GM18499 (cell line): ENCODE measurements around the gene NIN.
"Not testable (repeated sequence)": the region's sequence is repeated elsewhere in the genome, so short reads cannot be mapped to it uniquely, and the experiment has no call there.

ENCODE experiments used
- ATAC-seq: cut with Tn5 transposase; IDR thresholded peaks from one replicate; pipeline ENCODE4 v1.9.1; 2021; ENCODE audit warnings: moderate number of reproducible peaks; ENCODE audit not compliant: insufficient read depth, unreplicated experiment

NIN gene

DNA sequence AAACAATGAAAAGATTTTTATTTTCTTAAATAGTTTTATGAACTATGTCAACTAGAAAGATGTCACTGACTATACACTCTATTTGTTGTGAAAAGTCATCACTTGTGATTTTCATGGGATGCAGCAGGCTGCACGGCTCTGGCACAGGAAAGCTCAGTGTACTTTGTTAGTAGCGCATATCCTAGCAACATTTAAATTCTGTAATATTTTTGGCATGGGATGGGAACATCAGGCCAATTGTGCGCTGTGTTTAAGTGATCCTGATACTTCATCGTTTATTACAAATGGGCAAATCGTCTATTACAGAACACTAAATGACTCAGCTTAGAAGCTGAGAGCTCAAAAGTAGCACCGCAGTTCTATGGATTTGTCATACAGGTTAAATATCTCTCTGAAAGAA is 102.1 kb downstream of the NIN start:
- no peak for ATAC-seq

GRCh38 chr14:50726372-50727107 is 104.4 kb downstream of the NIN start:
- no peak for ATAC-seq

DNA sequence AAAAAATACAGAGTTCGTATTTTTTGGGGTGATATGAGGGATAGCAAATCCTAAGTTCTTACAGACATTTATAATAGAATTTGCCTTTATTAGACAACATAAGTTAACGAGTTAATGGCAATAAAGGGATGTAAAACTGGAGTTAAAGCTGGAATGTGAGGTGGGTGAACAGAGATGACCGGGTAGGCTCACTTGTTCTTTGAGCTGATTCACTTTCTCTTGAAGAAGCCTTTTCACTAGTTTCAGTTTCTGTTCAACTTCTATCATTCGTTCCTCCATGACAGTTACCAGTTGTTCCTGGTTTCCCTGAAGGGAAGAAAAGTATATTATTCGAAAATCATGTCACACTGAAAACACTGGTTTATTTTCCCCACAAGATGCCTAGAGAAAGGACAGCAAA is 105.2 kb downstream of the NIN start:
- ATAC-seq: no peak

- ATAC-seq: no peak
Observed at GRCh38 chr14:50719911-50720759, 110.8 kb downstream of the NIN start.

- ATAC-seq: no peak
Observed at GRCh38 chr14:50718949-50719348, 112.0 kb downstream of the NIN start.

- no peak for ATAC-seq
Observed at GRCh38 chr14:50717811-50718210, 113.2 kb downstream of the NIN start.

DNA sequence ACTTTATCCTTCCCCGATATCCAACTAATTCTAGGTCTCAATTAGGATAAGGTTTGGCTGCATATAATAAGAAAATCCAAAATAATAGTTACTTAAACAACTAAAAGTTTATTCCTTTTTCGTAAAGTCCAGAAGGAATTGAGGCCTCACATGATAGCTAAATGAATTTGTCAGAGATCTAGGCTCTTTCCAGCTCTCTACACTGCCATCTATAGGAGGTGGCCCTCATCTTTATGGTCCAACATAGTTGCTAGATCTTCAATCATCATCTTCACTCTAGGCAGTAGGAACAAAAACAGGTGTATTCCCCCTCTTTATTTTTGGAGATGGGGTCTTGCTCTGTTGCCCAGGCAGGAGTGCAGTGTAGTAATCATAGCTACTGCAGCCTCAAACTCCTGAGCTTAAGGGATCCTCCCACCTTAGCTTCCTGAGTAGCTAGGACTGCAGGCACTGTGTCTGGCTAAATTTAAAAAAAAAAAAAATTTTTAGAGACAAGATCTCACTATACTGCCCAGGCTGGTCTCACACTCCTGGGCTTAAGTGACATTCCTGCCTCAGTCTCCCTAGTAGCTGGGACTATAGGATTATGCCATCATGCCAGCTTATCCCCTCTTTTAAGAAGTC is 116.4 kb downstream of the NIN start:
- ATAC-seq: no peak

DNA sequence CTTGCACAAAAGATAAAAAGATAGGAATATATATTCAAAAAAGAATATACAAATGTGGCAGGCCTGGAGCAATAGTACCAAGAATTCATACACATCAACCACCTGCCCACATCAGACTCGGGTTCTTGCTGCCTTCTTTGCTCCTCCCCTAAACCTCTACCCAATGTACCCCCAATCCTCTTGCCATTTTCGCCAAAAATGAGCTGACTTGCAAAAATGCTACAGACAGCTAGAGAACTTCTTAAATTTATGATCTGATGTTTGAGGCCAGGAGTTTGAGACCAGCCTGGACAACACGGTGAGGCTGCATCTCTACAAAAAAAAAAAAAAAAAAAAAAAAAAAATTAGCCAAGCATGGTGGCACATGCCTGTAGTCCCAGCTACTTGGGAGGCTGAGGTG is 119.9 kb downstream of the NIN start:
- ATAC-seq: no peak

- no peak for ATAC-seq
Observed at GRCh38 chr14:50705026-50705593, 125.9 kb downstream of the NIN start.

DNA sequence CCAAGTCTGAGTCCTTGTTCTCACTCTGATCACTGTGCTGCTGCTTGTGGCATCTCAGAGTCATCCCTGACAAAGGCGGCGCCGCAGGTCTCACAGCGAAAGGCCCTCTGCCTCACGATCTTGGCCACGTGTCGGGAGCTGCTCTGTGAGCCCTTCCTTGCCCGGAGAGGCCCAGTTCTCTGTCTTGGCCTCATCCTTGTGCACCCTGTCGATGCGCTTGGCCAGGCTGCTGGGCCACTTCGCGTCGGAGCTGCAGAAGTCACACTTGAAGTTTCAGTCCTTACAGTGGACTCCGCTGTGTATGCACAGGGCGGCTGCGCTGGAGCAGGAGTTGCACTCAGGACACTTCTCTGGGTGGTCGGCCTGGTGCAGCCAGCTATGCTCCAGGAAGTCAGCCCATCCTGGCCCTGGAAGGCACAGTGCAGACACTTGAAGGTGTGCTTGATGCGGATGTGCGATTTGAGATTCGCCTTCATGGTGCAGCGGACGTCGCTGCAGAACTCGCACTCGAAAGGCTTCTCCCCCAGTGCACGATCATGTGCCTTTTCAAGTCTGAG is 126.4 kb downstream of the NIN start:
- no peak for ATAC-seq

- ATAC-seq: no peak
Observed at GRCh38 chr14:50697659-50698290, 133.2 kb downstream of the NIN start.

- ATAC-seq: not testable (repeated sequence)
Observed at GRCh38 chr14:50694260-50694659, 136.7 kb downstream of the NIN start.

DNA sequence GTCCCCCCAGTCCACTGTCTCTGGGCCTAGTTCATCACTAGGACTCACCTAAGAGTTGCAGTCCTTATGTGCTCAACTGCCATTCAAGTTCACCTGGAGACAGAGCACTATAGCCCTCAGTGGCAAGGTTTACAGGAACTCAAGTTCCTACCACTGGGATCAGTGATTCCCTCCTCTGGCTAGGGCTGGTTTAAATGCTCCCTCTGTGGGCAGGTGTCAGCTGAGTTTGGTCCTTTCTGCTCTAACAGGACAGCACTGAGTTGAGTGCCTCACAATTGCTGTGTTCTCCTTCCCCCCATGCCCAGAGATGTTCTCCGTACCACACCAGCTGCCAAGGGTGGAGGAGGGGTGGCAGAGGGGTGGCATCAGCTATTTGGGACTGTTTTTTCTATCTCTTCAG is 142.1 kb downstream of the NIN start:
- no peak for ATAC-seq

GRCh38 chr14:50679674-50680073 is 151.3 kb downstream of the NIN start:
- ATAC-seq: no peak

DNA sequence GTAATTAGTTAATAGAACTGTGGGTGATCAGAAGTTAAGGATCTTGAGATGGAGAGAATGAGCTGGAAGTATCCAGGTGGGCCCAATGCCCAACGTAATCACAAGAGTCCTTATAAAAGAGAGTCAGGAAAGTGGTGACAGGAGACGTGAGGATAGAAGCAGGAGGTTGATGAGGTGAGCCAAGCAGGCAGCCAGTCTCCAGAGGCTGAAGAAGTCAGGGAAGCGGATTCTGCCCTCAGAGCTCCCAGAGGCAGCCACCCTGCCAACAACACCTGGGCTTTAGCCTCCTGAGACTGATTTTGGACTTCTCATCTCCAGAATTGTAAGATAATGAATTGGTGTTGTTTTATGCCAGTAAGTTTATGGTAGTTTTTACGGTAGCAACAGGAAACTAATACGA is 152.8 kb downstream of the NIN start:
- no peak for ATAC-seq

DNA sequence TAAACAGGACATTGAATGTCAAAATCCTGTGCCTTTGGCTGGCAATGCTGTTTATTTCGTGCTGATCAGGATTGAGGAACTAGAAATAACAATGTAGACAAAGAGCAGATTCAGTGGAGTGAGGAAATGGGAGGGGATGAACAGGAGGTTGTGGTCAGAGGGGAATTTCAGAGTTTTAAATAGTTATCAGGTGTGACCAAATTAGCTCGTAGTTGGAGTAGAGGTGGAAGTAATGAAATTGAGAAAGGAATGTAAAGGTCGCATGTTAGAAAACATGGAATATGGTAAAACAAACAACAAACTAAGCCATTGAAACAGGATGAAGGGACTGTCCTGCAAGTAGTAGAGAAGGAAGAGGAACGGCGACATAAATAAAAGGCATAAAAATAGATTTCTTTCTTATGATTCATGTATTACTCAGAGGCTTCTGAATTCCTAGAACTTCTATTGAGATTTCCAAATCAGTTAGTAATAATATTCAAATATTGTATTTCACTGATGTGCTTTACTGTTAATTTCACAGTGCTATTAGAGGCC is 153.4 kb downstream of the NIN start:
- no peak for ATAC-seq

DNA sequence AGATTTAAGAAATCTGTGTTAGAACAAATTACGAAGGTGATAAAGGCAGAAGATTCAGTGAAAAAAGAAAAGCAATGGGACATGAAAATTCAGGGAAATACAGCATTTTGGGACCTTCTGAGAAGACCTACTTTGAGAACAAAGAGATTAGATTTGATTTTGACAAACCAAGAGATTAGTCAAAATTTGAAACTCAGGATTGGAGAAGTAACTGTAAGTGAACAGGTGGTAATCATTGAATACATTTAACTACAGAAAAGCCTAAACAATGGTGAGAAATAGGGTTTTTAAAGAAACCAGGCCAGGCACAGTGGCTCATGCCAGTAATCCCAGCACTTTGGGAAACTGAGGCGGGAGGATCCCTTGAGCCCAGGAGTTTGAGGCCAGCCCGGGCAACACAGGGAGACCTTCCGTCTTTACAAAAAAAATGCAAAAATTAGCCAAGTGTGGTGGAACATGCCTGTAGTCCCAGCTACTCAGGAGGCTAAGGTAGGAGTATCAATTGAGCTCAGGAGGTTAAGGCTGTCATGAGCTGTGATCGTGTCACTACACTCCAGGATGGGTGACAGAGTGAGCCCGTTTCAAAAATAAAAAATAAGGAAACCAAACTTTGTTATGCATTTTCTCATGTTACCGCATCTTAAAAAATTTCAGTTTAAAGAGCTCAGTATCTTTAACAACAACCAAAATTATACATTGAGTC is 154.0 kb downstream of the NIN start:
- ATAC-seq: no peak

DNA sequence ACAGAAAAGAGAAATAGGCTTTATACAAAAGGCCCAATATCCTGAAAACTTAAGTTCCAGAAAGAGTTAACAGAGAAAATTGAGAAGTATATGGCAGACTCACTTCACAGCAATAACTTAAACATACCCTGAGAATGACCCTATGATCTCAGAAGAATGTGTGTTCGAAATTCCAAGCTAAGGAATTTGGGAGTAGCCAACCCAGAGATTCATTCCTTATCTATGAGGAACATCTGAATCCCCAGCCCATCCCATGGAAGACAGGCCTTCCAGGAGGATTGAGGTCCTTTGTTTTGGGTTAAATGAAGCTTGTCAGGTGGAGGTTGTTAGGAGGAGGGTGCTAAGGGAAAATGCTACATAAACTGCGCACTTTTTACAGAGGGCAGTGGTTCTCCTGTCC is 155.4 kb downstream of the NIN start:
- ATAC-seq: no peak

GRCh38 chr14:50670866-50671256 is 160.1 kb downstream of the NIN start:
- no peak for ATAC-seq
